A549 (cell line): ENCODE data around the gene CRACDL.

Experiments
- JUNB ChIP-seq: fragments of >200 bp; sonication (Bioruptor Twin); formaldehyde crosslinking; IDR thresholded peaks from 2 replicates; pipeline ENCODE4 v1.6.1; 2016
- MYC ChIP-seq: IDR thresholded peaks from 2 replicates; pipeline ENCODE4 v1.6.1; 2012; ENCODE audit warnings: mild to moderate bottlenecking, inconsistent platforms, low read length, improper control_type of control experiment, borderline replicate concordance
- POLR2A ChIP-seq: IDR thresholded peaks from 2 replicates; pipeline ENCODE4 v1.6.1; 2012; ENCODE audit warnings: mild to moderate bottlenecking, low read length
- RAD21 ChIP-seq, 2 experiments: fragments of >200 bp in 1 of 2; sonication (Bioruptor Twin) in 1 of 2; formaldehyde crosslinking in 1 of 2; IDR thresholded peaks in 1 of 2; conservative IDR thresholded peaks in 1 of 2; 2 replicates in 1 of 2; 3 replicates in 1 of 2; pipeline ENCODE4 v1.6.1; 2012 to 2018; ENCODE audit warnings: inconsistent platforms in 1 of 2
- RCOR1 ChIP-seq: fragments of 150-350 bp; IDR thresholded peaks from 2 replicates; pipeline ENCODE4 v1.6.1; 2014; ENCODE audit warnings: antibody characterized with exemption, low read length, low read depth
- RNF2 ChIP-seq: fragments of 200-600 bp; sonication (generic); IDR thresholded peaks from 2 replicates; pipeline ENCODE4 v1.6.1; 2016; ENCODE audit warnings: low read depth, mild to moderate bottlenecking, antibody characterized with exemption, moderate library complexity, borderline replicate concordance
- TF ChIP-seq, protein P1 (sequence below): fragments of >200 bp; sonication (Bioruptor Twin); formaldehyde crosslinking; IDR thresholded peaks from 3 replicates; pipeline ENCODE4 v1.5.1; 2016

DNA sequence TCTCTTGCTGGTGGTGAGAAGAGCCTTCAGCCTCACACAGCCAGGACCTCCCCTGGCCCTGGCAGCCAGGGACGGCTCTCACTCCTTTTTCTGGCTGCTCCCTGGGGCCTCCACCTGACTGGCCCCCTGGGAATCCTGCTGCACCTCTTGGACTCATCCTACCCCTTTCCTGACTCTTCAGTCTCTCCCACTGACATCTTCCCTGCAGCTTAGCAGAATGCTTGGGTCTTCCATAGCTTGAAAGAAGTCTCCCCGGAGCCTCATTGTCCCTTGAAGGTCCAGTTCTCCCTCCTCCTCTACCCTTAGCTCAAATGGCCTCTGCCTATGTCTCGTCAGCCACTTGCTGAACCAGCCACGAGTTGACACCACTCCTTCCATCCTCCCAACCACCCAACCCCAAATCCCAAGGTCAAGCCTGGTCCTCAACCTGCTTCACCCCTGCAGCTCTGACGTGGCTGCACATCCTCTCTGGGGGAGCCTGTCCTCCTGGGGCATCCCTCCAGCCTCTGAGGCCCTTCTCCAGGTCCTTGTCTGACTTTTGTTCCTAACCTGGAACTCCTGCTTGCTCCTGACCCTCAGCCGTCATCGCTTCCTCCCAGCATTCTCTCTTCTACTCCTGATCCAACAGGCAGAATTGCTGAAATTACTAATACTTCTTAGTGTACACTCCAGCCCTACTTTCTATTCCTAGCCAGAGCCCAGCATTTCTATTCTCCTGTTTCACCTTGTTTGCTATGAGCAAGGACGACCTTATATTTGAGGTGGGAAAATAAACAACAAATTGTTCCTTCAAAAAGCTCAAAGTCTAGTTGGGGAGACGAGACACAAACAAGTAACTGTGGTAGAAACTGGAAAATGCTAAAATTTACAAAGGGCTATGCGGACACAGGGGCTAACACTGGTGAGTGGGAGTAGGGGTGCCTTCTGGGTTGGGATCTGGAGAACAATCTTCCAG lies 136.4 kb downstream of the CRACDL start:
- TF ChIP-seq RCOR1 (no peak), JUNB (no peak), MYC (no peak), RNF2 (no peak), POLR2A (no peak), RAD21 (conservative IDR thresholded peaks at IDR 0.05 in 1 of 2, IDR thresholded peaks at IDR 0.05 in 1 of 2) (no peak)
- TF ChIP-seq, protein P1, sequence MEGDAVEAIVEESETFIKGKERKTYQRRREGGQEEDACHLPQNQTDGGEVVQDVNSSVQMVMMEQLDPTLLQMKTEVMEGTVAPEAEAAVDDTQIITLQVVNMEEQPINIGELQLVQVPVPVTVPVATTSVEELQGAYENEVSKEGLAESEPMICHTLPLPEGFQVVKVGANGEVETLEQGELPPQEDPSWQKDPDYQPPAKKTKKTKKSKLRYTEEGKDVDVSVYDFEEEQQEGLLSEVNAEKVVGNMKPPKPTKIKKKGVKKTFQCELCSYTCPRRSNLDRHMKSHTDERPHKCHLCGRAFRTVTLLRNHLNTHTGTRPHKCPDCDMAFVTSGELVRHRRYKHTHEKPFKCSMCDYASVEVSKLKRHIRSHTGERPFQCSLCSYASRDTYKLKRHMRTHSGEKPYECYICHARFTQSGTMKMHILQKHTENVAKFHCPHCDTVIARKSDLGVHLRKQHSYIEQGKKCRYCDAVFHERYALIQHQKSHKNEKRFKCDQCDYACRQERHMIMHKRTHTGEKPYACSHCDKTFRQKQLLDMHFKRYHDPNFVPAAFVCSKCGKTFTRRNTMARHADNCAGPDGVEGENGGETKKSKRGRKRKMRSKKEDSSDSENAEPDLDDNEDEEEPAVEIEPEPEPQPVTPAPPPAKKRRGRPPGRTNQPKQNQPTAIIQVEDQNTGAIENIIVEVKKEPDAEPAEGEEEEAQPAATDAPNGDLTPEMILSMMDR: no peak
